Hematopoietic multipotent progenitor cell treated with erythropoietin and hydrocortisone succinate and interleukin-3 and kit ligand, for 6 days (in vitro differentiated cells): ENCODE results near the gene ANKRD29.
"Not testable (repeated sequence)": the region's sequence is repeated elsewhere in the genome, so short reads cannot be mapped to it uniquely, and the experiment has no call there.

ENCODE experiments used
- DNase-seq: peaks from one replicate; pipeline ENCODE4 v3.0.0-alpha.2; 2015

The ANKRD29 gene

GRCh38 chr18:23578891-23579653 is 83.6 kb downstream of the ANKRD29 start:
- peak; percentile 21 for DNase-seq

- no peak for DNase-seq
Observed at GRCh38 chr18:23578067-23578701, 84.5 kb downstream of the ANKRD29 start.

- DNase-seq = not testable (repeated sequence)
Observed at GRCh38 chr18:23577521-23577920, 85.2 kb downstream of the ANKRD29 start.

- no peak for DNase-seq
Observed at GRCh38 chr18:23575309-23575651, 87.4 kb downstream of the ANKRD29 start.

- no peak for DNase-seq
Observed at GRCh38 chr18:23574611-23575308, 88.0 kb downstream of the ANKRD29 start.

- no peak for DNase-seq
Observed at GRCh38 chr18:23573626-23574431, 88.9 kb downstream of the ANKRD29 start.

- DNase-seq = no peak
Observed at GRCh38 chr18:23573020-23573419, 89.7 kb downstream of the ANKRD29 start.

GRCh38 chr18:23572570-23572969 is 90.1 kb downstream of the ANKRD29 start:
- DNase-seq = no peak

GRCh38 chr18:23572012-23572411 is 90.7 kb downstream of the ANKRD29 start:
- DNase-seq = no peak

GRCh38 chr18:23570912-23571504 is 91.7 kb downstream of the ANKRD29 start:
- DNase-seq = no peak

- DNase-seq = no peak
Observed at GRCh38 chr18:23569299-23570063, 93.2 kb downstream of the ANKRD29 start.

- DNase-seq = no peak
Observed at GRCh38 chr18:23568281-23569138, 94.2 kb downstream of the ANKRD29 start.

- no peak for DNase-seq
Observed at GRCh38 chr18:23567671-23568070, 95.0 kb downstream of the ANKRD29 start.

- DNase-seq = no peak
Observed at GRCh38 chr18:23565916-23566547, 96.7 kb downstream of the ANKRD29 start.

- DNase-seq = no peak
Observed at GRCh38 chr18:23563377-23564043, 99.2 kb downstream of the ANKRD29 start.

- DNase-seq = no peak
Observed at GRCh38 chr18:23560186-23560585, 102.5 kb downstream of the ANKRD29 start.

- DNase-seq = not testable (repeated sequence)
Observed at GRCh38 chr18:23557511-23557910, 105.2 kb downstream of the ANKRD29 start.

GRCh38 chr18:23556145-23556780 is 106.4 kb downstream of the ANKRD29 start:
- no peak for DNase-seq

- DNase-seq = no peak
Observed at GRCh38 chr18:23553887-23554286, 108.8 kb downstream of the ANKRD29 start.
